Neutrophil (primary cell): ENCODE data around the gene OSBPL10.

Experiments used
- H3K27ac ChIP-seq: fragments of 200-600 bp; sonication (generic); 2 replicates; pipeline ENCODE4 v1.5.1; 2016; ENCODE audit warnings: mild to moderate bottlenecking, moderate library complexity
- H3K27me3 ChIP-seq: fragments of 200-600 bp; sonication (generic); 2 replicates; pipeline ENCODE4 v1.6.0; 2016; ENCODE audit warnings: mild to moderate bottlenecking
- H3K36me3 ChIP-seq: fragments of 200-600 bp; sonication (generic); 2 replicates; pipeline ENCODE4 v1.5.1; 2017
- H3K4me1 ChIP-seq, 2 experiments: fragments of 200-600 bp in 1 of 2; sonication (generic) in 1 of 2; 1 replicate in 1 of 2; 2 replicates in 1 of 2; pipeline versions ENCODE4 v1.5.1 to v1.6.1; 2013 to 2016; ENCODE audit warnings: low read depth in 1 of 2, low read length in 1 of 2, mild to moderate bottlenecking in 1 of 2, moderate library complexity in 1 of 2; ENCODE audit not compliant: control insufficient read depth in 1 of 2, insufficient read depth in 1 of 2
- H3K4me3 ChIP-seq, 2 experiments: fragments of 200-600 bp in 1 of 2; sonication (generic) in 1 of 2; 1 replicate in 1 of 2; 2 replicates in 1 of 2; pipeline ENCODE4 v1.5.1; 2013 to 2016; ENCODE audit warnings: low read depth in 1 of 2, low read length in 1 of 2, mild to moderate bottlenecking in 1 of 2, moderate library complexity in 1 of 2
- H3K9me3 ChIP-seq: fragments of 200-600 bp; sonication (generic); 2 replicates; pipeline ENCODE4 v1.5.1; 2016
- TF ChIP-seq, protein P1 (sequence below): fragments of 200-600 bp; sonication (generic); IDR thresholded peaks from 2 replicates; pipeline ENCODE4 v1.5.1; 2016; ENCODE audit warnings: antibody characterized with exemption

The OSBPL10 gene

DNA sequence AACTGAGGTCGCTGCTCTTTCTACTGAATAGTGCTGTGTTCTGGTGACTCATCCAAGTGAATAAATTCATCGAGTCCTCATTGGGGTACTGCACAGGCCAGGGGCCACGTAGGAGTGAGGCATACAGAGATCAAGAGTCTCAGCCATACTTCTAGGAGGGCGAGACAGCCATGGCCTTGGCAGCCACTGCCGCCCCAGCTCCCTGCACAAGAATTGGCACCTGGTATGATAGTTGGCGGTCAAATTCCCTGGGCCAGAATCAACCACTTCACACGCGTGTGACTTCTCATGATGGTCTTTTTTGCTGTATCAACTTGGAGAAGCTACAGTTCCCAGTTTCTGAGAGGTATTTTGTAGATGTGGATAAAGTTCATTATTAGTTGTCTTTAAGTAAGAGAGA lies 161.6 kb downstream of the OSBPL10 start:
- Histone ChIP-seq H3K9me3 (no peaks in the 10 kb centered on the region), H3K4me3 (no peak overlapping the region), H3K4me1 (no peaks in the 10 kb centered on the region), H3K36me3 (no peaks in the 10 kb centered on the region), H3K27me3 (no peaks in the 10 kb centered on the region), H3K27ac (no peak overlapping the region)
- TF ChIP-seq, protein P1, sequence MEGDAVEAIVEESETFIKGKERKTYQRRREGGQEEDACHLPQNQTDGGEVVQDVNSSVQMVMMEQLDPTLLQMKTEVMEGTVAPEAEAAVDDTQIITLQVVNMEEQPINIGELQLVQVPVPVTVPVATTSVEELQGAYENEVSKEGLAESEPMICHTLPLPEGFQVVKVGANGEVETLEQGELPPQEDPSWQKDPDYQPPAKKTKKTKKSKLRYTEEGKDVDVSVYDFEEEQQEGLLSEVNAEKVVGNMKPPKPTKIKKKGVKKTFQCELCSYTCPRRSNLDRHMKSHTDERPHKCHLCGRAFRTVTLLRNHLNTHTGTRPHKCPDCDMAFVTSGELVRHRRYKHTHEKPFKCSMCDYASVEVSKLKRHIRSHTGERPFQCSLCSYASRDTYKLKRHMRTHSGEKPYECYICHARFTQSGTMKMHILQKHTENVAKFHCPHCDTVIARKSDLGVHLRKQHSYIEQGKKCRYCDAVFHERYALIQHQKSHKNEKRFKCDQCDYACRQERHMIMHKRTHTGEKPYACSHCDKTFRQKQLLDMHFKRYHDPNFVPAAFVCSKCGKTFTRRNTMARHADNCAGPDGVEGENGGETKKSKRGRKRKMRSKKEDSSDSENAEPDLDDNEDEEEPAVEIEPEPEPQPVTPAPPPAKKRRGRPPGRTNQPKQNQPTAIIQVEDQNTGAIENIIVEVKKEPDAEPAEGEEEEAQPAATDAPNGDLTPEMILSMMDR, result no peak

GRCh38 chr3:31817411-31817966 lies 163.6 kb downstream of the OSBPL10 start:
- TF ChIP-seq, protein P1, result no peak
- no peaks in the 10 kb centered on the region for H3K27me3 ChIP-seq
- H3K36me3 ChIP-seq, result no peaks in the 10 kb centered on the region
- H3K4me1 ChIP-seq, result no peaks in the 10 kb centered on the region
- no peak overlapping the region for H3K27ac ChIP-seq
- no peak overlapping the region for H3K4me3 ChIP-seq
- no peaks in the 10 kb centered on the region for H3K9me3 ChIP-seq

DNA sequence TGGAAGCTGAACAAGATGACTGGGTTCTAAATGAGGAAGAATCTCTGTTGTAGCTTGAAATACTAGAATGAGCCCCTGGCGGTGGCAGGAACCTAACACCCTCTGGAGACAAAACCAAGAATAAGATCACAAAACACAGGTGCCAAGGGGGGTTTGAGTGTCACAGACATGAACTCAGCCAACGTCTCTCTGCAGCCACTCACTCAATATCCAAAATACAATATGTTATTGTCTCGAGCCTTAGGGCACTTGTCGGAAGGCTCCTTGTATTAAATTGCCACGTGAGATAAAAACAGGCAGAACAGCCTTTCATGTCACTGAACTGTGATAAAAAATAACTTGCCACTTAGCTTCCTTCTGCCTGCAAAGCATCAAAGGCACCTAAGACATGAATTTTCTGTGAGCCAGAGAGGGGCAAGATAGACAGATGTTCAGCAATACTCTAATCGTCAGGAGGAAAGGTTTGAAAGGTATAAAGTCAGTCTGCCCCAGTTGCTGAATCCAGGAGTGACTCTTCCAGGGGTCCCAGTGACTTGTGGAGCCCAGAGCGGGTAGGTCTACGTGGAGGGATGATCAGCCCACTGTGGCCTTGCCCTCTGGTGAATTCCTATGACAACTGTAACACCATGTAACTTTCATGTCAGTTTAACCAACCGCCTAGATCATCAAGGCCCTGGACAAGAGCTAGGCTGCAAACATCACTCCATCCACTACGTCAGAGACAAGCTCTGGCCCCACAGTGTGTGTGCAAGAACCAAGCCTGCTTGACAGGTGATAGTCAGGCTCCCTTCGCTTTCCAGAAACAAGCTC lies 165.2 kb downstream of the OSBPL10 start:
- Histone ChIP-seq H3K27me3 (no peaks in the 10 kb centered on the region), H3K27ac (no peak overlapping the region), H3K36me3 (no peaks in the 10 kb centered on the region), H3K4me3 (no peak overlapping the region), H3K9me3 (no peaks in the 10 kb centered on the region), H3K4me1 (no peaks in the 10 kb centered on the region)
- TF ChIP-seq, protein P1, result no peak

DNA sequence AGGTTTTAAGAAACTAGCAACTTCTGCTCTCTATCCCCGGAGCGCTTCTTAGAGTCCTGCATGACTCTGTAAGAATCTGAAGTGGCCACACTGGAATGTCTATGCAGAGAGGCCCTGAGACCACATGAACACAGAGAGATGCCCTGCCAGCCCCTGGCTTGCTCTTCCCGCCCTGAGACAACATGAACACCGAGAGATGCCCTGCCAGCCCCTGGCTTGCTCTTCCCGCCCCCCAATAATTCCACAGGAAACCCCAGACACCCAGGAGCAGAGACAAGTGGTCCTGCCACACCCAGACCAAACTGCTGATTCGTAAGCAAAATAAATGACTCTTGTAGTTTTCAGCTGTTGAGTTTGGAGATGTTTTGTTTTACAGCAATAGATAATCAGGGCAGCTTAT lies 166.1 kb downstream of the OSBPL10 start:
- no peaks in the 10 kb centered on the region for H3K27me3 ChIP-seq
- no peak overlapping the region for H3K4me3 ChIP-seq
- TF ChIP-seq, protein P1, result no peak
- H3K27ac ChIP-seq, result no peak overlapping the region
- H3K36me3 ChIP-seq, result no peaks in the 10 kb centered on the region
- no peaks in the 10 kb centered on the region for H3K9me3 ChIP-seq
- no peaks in the 10 kb centered on the region for H3K4me1 ChIP-seq

DNA sequence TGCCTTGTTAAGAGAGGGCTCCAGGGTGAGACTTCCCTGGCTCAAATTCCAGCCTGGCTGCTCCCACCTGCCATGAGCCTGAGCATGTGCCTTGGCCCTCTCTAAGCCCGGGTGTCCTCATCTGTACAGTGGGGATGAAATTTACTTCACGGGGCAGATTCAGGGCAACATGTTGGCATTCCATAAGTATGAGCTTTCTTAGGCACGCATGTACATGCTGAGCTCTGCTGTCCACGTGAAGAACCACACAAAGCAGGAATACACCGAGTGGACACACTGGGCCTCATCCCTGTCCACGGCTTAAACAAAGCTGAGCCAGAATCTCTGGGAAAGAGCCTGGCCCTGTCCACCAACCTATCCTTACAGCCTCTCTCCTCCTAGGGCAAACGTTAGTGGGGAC lies 167.4 kb downstream of the OSBPL10 start:
- Histone ChIP-seq H3K4me1 (no peaks in the 10 kb centered on the region), H3K27me3 (no peaks in the 10 kb centered on the region), H3K36me3 (no peaks in the 10 kb centered on the region), H3K9me3 (no peaks in the 10 kb centered on the region), H3K27ac (no peak overlapping the region), H3K4me3 (no peak overlapping the region)
- TF ChIP-seq, protein P1, result no peak
